NCI-H1436 (cell line): ENCODE measurements around the gene SPATA22.
"Not testable (repeated sequence)": the region's sequence is repeated elsewhere in the genome, so short reads cannot be mapped to it uniquely, and the experiment has no call there.

Experiments used
- DNase-seq: peaks from one replicate; lab custom pipeline; 2025; lab: John Stamatoyannopoulos, UW

SPATA22 gene

GRCh38 chr17:3471599-3471998 lies at the start of gene SPATA22:
Gene SPATA22, minus strand, starts transcription at chr17:3471819. Its CDS starts 2,494 bp downstream, at chr17:3469325.
- DNase-seq = no peak

- DNase-seq = not testable (repeated sequence)
Observed at GRCh38 chr17:3519472-3519871, 47.9 kb upstream of the SPATA22 start.

- no peak for DNase-seq
Observed at GRCh38 chr17:3514873-3515272, 43.3 kb upstream of the SPATA22 start.

GRCh38 chr17:3514167-3514566 lies 42.5 kb upstream of the SPATA22 start:
- DNase-seq = not testable (repeated sequence)

GRCh38 chr17:3513305-3514035 lies 41.9 kb upstream of the SPATA22 start:
- DNase-seq = no peak

GRCh38 chr17:3512505-3513171 lies 41.0 kb upstream of the SPATA22 start:
- no peak for DNase-seq

- DNase-seq = no peak
Observed at GRCh38 chr17:3511852-3512504, 40.4 kb upstream of the SPATA22 start.

- DNase-seq = no peak
Observed at GRCh38 chr17:3510090-3510489, 38.5 kb upstream of the SPATA22 start.

- no peak for DNase-seq
Observed at GRCh38 chr17:3507869-3508268, 36.2 kb upstream of the SPATA22 start.

GRCh38 chr17:3507071-3507470 lies 35.5 kb upstream of the SPATA22 start:
- DNase-seq = no peak

- DNase-seq = no peak
Observed at GRCh38 chr17:3506054-3506453, 34.4 kb upstream of the SPATA22 start.

GRCh38 chr17:3505008-3505407 lies 33.4 kb upstream of the SPATA22 start:
- no peak for DNase-seq

GRCh38 chr17:3503285-3503684 lies 31.7 kb upstream of the SPATA22 start:
- no peak for DNase-seq

- no peak for DNase-seq
Observed at GRCh38 chr17:3502466-3502865, 30.8 kb upstream of the SPATA22 start.

GRCh38 chr17:3501344-3501743 lies 29.7 kb upstream of the SPATA22 start:
- DNase-seq = no peak

GRCh38 chr17:3497101-3497500 lies 25.5 kb upstream of the SPATA22 start:
- DNase-seq = no peak

GRCh38 chr17:3485481-3486068 lies 14.0 kb upstream of the SPATA22 start:
- DNase-seq = no peak

GRCh38 chr17:3482852-3483251 lies 11.2 kb upstream of the SPATA22 start:
- DNase-seq = no peak

- no peak for DNase-seq
Observed at GRCh38 chr17:3479988-3480387, 8.4 kb upstream of the SPATA22 start.

- DNase-seq = no peak
Observed at GRCh38 chr17:3475812-3476610, 4.4 kb upstream of the SPATA22 start, which contains the start of gene ASPA. Gene ASPA, plus strand, starts transcription at chr17:3475997. Its CDS starts 163 bp downstream, at chr17:3476160.

- no peak for DNase-seq
Observed at GRCh38 chr17:3475251-3475685, 3.6 kb upstream of the SPATA22 start.

GRCh38 chr17:3474212-3474611 lies 2.6 kb upstream of the SPATA22 start:
- DNase-seq = no peak
